Tibial nerve (tissue), 3 donors: Measurements from ENCODE around the gene DCTN3.

Source experiments
- POLR2A ChIP-seq, 2 donors: fragments of 450-650 bp; IDR thresholded peaks; one replicate each; pipeline ENCODE4 v1.6.1; 2017; ENCODE audit warnings: antibody characterized with exemption in 2 of 2, mild to moderate bottlenecking in 2 of 2, moderate library complexity in 2 of 2
- TF ChIP-seq, protein P1 (sequence below), 5 experiments: fragments of 200-600 bp in 3 of 5; fragments of 450-650 bp in 2 of 5; sonication (generic) in 3 of 5; IDR thresholded peaks; one replicate each; pipeline ENCODE4 v1.5.1; 2016 to 2019; ENCODE audit warnings: antibody characterized with exemption in 5 of 5, mild to moderate bottlenecking in 3 of 5, moderate library complexity in 2 of 5

DNA sequence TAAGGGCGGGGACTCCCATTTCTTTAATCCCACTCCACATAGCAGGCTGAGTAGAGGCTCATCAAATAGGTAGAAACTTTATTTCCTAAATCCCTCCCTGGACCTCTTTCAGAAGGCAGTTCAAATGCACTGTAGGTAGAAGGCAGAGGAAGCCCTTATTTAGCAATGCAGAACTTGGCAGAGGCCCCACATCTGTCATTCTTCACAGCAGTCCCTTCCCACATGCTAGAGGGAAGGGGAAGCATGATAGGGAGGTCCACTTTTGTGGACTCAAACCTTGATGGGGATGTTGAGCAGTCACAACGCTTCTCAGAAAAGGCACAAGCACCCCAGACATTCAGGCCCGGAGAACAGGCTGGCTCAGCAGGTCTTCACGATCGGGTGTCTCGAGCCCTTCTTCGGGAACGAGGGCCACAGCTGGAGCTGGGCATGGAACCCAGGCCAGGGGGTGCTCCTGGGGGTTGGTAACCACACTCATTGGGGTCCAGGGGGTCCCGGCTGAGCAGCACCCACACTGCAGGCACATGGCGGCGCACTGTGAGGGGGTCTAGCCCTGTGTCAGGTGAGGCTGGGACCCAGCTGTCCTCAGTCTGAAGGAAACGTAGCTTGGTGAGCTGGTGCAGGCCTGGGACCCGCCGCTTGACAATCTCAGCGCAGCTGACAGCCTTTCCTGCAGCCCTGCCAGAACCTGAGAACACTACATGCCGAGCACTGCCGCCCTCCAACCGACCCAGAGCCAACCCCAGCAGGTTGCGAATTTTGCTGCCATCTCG is 9.7 kb downstream of the DCTN3 start:
- TF ChIP-seq, protein P1, sequence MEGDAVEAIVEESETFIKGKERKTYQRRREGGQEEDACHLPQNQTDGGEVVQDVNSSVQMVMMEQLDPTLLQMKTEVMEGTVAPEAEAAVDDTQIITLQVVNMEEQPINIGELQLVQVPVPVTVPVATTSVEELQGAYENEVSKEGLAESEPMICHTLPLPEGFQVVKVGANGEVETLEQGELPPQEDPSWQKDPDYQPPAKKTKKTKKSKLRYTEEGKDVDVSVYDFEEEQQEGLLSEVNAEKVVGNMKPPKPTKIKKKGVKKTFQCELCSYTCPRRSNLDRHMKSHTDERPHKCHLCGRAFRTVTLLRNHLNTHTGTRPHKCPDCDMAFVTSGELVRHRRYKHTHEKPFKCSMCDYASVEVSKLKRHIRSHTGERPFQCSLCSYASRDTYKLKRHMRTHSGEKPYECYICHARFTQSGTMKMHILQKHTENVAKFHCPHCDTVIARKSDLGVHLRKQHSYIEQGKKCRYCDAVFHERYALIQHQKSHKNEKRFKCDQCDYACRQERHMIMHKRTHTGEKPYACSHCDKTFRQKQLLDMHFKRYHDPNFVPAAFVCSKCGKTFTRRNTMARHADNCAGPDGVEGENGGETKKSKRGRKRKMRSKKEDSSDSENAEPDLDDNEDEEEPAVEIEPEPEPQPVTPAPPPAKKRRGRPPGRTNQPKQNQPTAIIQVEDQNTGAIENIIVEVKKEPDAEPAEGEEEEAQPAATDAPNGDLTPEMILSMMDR (IDR thresholded peaks at IDR 0.05) = no peak
- TF ChIP-seq POLR2A (IDR thresholded peaks at IDR 0.05) = no peak
